Measurements from ENCODE around the gene CPNE8. TPM values are rescaled to one million over a fixed set of nuclear protein-coding genes. Genes with fewer than 3 reads are reported as not detected.

CPNE8 gene
- total RNA-seq, 1 donor from 2014 or later = 3.2 TPM

- Mint-ChIP-seq H3K4me3 (no peak overlapping the region), H3K36me3 (no peaks in the 10 kb centered on the region), H3K4me1 (ENCODE audit: unreplicated experiment) (no peaks in the 10 kb centered on the region), H3K27ac (no peak overlapping the region), H3K27me3 (no peaks in the 10 kb centered on the region), H3K9me3 (no peaks in the 10 kb centered on the region)
- no peak for TF ChIP-seq CTCF (conservative IDR thresholded peaks at IDR 0.05)
- DNase-seq (ENCODE audit: extremely low spot score, unreplicated experiment) = no peak
Measured at GRCh38 chr12:38847247-38847646, 58.1 kb downstream of the CPNE8 start.

- Mint-ChIP-seq H3K9me3 (no peaks in the 10 kb centered on the region), H3K27ac (no peak overlapping the region), H3K36me3 (no peaks in the 10 kb centered on the region), H3K4me3 (no peak overlapping the region), H3K27me3 (no peaks in the 10 kb centered on the region), H3K4me1 (ENCODE audit: unreplicated experiment) (no peaks in the 10 kb centered on the region)
- no peak for TF ChIP-seq CTCF (conservative IDR thresholded peaks at IDR 0.05)
- DNase-seq (ENCODE audit: extremely low spot score, unreplicated experiment) = no peak
Measured at GRCh38 chr12:38844267-38844666, 61.1 kb downstream of the CPNE8 start.

GRCh38 chr12:38838056-38838850, 67.1 kb downstream of the CPNE8 start:
- Mint-ChIP-seq H3K4me1 (ENCODE audit: unreplicated experiment) (no peaks in the 10 kb centered on the region), H3K9me3 (no peaks in the 10 kb centered on the region), H3K27me3 (no peaks in the 10 kb centered on the region), H3K36me3 (no peaks in the 10 kb centered on the region), H3K27ac (no peak overlapping the region), H3K4me3 (no peak overlapping the region)
- no peak for TF ChIP-seq CTCF (conservative IDR thresholded peaks at IDR 0.05)
- DNase-seq (ENCODE audit: extremely low spot score, unreplicated experiment) = no peak

- no peaks in the 10 kb centered on the region for H3K36me3 Mint-ChIP-seq
- H3K4me1 Mint-ChIP-seq (ENCODE audit: unreplicated experiment) = no peaks in the 10 kb centered on the region
- no peaks in the 10 kb centered on the region for H3K27me3 Mint-ChIP-seq
- H3K9me3 Mint-ChIP-seq = no peaks in the 10 kb centered on the region
- no peak overlapping the region for H3K27ac Mint-ChIP-seq
- no peak for DNase-seq (ENCODE audit: extremely low spot score, unreplicated experiment)
- TF ChIP-seq CTCF (conservative IDR thresholded peaks at IDR 0.05) = no peak
- H3K4me3 Mint-ChIP-seq = no peak overlapping the region
Measured at GRCh38 chr12:38831715-38832114, 73.7 kb downstream of the CPNE8 start.

- H3K4me1 Mint-ChIP-seq (ENCODE audit: unreplicated experiment) = no peaks in the 10 kb centered on the region
- H3K36me3 Mint-ChIP-seq = no peaks in the 10 kb centered on the region
- TF ChIP-seq CTCF (conservative IDR thresholded peaks at IDR 0.05) = no peak
- H3K9me3 Mint-ChIP-seq = no peaks in the 10 kb centered on the region
- no peak overlapping the region for H3K4me3 Mint-ChIP-seq
- no peaks in the 10 kb centered on the region for H3K27me3 Mint-ChIP-seq
- H3K27ac Mint-ChIP-seq = no peak overlapping the region
- DNase-seq (ENCODE audit: extremely low spot score, unreplicated experiment) = no peak
Measured at GRCh38 chr12:38825006-38825405, 80.4 kb downstream of the CPNE8 start.
